Hematopoietic multipotent progenitor cell treated with erythropoietin and hydrocortisone succinate and interleukin-3 and kit ligand, for 17 days (in vitro differentiated cells): Measurements from ENCODE around the gene NAA30.
"Not testable (repeated sequence)": the region's sequence is repeated elsewhere in the genome, so short reads cannot be mapped to it uniquely, and the experiment has no call there.

Experiments used
- DNase-seq: peaks from one replicate; pipeline ENCODE4 v3.0.0-alpha.2; 2015; ENCODE audit warnings: low spot score

The NAA30 gene

DNA sequence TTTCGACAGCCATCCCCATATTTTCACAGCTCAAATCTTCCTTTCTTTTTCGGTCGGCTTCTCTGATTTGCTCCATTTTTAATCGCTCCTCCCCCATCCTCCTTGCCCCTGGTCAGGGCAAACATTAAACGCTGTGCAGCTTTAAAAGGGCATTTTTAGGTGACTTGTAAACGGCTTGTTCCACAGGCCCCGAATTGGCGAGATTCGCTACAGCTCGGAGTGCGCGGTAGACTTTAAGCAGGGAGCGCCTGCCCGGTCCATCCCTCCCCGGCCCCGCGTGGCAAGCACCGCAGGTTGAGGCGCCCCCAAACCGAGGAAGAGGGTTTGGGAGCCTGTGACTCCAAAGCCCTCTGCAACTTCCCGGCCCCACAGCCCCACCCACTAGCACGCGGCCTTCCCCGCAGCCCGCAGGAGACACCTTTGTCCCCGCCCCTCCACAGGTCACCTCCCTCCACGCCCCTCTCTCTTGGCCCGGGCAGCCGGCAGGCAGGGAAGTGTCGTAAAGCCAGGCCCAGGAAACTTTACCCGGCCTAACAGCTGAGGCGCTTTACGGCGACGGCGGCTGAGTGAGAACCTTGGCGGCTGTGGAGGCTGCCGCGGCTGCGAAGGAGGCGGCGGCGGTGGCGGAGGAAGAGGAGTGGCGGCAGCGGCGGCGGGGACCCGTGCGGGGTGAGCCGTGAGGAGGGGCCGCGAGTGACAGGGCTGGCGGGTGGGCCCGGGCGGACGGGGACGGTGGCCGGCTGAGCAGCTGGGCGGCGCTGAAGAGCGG, at the start of gene NAA30:
Gene NAA30 (plus strand): TSS at position 550 of the 769 bp plus-strand sequence. CDS start 372 bp downstream, outside the sequence.
- peak; percentile 82 for DNase-seq

DNA sequence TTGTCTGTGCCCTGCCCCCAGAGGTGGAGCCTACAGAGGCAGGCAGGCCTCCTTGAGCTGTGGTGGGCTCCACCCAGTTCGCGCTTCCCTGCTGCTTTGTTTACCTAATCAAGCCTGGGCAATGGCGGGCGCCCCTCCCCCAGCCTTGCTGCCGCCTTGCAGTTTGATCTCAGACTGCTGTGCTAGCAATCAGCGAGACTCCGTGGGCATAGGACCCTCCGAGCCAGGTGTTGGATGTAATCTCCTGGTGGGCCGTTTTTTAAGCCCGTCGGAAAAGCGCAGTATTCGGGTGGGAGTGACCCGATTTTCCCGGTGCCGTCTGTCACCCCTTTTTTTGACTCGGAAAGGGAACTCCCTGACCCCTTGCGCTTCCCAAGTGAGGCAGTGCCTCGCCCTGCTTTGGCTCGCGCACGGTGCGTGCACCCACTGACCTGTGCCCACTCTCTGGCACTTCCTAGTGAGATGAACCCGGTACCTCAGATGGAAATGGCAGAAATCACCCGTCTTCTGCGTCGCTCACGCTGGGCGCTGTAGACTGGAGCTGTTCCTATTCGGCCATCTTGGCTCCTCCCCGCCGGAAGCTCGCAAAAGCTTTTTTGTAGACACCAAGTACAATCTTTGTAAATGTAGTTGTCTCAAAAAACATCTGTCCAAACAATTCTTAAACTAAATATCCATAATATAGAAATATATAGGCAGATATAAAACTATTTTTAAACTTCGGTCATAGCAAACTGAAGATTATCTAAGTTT, 46.7 kb upstream of the NAA30 start:
- not testable (repeated sequence) for DNase-seq

DNA sequence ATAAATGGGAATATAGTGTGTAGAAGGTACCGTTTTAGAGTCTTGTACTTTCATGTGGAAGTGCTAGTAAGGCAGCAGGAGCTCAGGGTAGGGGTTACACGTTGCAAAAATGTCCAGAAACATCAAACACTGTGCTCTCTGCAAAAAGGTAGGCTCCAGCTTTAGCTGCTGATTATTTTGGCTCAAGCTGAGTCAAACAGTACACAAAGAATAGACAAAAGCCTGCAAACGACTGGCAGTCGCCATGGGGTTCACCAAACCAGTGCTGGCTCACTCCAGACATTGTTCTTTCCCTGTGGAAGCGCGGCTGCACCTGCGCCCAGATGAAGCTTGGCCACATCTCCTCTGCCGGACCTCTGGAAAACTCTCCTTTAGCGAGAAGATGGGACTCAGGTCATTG, 45.3 kb upstream of the NAA30 start:
- DNase-seq, result no peak

DNA sequence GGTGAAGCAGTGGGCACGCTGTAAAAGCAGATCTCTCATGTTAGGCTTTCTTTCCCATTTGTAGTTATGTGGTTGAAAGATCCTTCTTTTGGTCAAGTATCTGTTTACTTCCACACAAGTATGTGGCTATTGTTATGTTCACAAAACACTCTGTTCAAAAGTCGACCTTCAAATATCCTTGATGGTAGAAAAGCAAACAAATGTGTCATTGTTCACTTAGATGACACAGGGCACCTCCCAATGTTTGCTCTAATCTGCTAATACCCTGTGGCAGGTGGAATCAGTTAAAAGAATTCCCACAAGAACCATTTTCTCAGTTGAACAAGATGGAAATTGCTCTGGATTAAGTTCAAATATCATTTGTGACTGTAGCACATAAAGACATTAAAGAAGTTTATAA, 43.6 kb upstream of the NAA30 start:
- no peak for DNase-seq

DNA sequence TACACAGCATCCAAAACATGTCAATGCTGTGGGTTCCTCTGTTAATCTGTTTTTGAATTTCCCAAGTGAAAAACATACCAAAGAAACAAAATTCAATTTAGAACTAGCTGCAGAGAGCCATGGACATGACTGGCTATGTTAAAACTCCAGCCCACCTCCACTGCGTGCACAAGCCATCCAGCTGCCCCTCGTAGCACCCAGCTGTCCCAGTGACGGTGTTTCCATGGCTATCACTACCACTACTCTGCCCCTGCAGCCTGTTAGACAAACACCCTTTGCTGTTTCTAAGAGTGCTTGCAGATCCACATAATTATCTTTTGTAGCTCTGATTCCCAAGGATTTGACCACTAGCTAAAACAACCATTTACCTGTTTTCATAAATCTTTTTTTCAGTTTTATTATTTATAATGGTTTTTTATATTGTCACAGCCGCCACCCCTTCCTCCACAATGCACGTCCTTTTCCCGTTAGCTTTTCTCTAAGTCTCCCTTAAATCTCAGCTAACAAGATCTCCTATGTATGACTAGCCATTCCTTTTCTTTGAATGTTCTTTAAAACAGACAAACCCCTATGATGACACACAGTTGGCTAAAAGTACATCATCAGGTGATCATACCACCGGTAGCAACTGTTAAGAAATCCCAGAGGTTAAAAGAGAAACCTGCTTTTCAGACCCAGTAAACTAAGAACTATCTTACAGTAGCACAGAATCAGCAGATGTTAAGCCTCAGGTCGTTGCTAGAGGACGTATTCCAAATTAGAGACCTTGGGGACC, 37.8 kb upstream of the NAA30 start:
- no peak for DNase-seq

GRCh38 chr14:57355081-57355800, 35.1 kb upstream of the NAA30 start:
- no peak for DNase-seq

DNA sequence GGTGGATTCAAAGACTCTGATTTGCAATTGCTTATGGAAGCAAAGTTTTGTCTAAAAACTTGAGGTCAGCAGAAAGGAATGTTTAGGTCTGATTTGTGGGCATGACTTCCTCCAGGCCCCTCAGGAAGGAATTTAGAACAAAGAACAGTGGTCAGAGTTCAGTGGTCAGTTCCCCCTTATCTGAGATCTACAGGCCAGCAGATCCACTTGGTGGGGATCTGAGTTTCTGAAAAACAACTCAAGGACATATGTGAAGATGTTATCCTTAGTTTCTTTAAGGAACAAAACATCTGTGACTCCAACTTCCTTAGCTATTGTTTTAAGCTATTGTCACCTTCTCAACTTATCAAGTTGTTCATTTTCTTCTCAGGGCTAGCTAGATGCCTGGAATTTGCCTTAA, 28.0 kb upstream of the NAA30 start:
- DNase-seq, result no peak

DNA sequence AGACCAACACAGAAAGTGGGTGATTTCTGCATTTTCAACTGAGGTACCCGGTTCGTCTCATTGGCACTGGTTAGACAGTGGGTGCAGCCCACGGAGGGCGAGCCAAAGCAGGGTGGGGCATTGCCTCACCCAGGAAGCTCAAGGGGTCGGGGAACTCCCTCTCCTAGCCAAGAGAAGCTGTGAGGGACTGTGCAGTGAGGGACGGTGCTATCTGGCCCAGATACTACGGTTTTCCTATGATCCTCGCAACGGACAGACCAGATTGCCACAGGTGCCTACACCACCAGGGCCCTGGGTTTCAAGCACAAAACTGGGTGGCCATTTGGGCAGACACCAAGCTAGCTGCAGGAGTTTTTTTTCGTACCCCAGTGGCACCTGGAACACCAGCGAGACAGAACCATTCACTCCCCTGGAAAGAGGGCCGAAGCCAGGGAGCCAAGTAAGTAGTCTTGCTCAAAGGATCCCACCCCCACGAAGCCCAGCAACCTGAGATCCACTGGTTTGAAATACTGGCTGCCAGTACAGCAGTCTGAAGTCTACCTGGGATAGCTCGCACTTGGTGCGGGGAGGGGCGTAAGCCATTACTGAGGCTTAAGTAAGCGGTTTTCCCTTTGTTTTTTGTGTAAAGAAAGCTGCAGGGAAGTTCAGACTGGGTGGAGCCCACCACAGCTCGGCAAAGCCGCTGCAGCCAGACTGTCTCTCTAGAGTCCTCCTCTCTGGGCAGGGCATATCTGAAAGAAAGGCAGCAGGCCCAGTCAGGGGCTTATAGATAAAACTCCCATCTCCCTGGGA, 25.5 kb upstream of the NAA30 start:
- no peak for DNase-seq

DNA sequence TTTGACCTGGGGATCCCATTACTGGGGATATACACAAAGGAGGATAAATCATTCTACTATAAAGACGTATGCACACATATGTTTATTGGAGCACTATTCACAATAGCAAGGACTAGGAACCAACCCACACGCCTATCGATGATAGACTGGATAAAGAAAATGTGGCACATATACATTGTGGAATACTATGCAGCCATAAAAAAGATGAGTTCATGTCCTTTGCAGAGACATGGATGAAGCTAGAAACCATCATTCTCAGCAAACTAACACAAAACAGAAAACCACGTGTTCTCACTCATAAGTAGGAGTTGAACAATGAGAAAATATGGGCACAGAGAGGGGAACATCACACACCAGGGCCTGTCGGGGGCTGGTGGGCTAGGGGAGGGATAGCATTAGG, 20.2 kb upstream of the NAA30 start:
- not testable (repeated sequence) for DNase-seq

DNA sequence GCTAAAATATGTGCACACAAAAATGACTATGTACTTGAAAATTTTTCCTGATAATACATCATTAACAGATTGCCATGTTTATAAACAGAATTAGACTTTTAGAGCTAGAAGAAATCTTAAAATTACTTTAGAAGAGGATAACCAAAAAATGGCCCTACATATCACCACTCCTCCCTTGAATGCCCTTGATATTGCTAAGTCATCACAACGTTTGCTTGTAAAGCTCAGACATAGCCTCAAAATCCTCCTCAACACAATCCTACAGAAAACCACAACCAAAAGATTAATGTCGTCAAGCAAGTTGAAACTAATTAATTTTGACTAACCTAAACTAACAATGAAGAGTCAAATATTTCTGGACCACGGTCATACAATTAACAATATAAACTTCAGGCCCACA, 19.4 kb upstream of the NAA30 start:
- DNase-seq, result no peak

- no peak for DNase-seq
Observed at GRCh38 chr14:57375156-57375555, 15.2 kb upstream of the NAA30 start.

GRCh38 chr14:57378661-57379060, 11.7 kb upstream of the NAA30 start:
- no peak for DNase-seq

DNA sequence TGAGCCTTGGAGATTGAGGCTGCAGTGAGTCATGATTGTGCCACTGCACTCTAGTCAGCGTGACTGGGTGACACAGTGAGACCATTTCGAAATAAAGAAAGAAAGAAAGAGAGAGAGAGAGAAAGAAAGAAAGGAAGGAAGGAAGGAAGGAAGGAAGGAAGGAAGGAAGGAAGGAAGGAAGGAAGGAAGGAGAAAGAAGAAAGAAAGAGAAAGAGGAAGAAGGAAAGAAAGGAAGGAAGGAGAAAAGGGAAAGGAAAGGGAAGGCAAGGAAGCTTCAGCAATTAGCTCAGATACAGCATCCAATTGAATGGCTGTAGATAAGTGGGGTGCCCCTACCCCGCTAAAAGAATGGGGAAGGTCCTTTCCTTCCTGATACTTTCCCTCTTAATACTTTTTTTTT, 9.5 kb upstream of the NAA30 start:
- no peak for DNase-seq

GRCh38 chr14:57382283-57382682, 8.1 kb upstream of the NAA30 start:
- no peak for DNase-seq

DNA sequence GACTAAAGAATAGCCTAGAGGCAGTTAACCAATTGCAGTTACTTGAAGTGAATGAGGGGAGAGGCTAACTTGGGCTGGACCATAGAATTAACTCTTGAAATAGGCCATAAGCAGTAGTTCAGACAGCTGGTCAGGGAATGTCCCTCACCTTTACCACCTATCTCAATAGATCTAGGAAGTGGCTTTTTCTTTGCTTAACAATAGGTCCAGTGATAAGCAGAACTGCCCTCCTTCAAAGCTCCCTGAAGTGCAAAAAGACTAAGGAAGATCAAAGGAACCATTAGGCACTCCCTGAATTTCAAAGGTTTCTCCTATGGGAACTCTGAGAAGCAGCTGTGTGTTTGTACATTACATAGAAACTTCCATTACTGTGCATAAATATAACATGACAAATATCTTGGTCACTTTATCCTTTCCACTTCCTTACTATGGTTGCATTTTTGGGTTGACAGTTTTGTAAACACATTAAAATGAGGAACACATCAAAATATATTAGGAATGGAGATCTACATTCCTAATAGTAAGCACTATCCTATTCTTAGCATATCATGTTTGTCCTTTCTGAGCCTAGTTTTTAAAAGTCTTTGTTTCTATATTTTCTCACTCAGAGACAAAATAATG, 7.2 kb upstream of the NAA30 start:
- DNase-seq, result no peak

DNA sequence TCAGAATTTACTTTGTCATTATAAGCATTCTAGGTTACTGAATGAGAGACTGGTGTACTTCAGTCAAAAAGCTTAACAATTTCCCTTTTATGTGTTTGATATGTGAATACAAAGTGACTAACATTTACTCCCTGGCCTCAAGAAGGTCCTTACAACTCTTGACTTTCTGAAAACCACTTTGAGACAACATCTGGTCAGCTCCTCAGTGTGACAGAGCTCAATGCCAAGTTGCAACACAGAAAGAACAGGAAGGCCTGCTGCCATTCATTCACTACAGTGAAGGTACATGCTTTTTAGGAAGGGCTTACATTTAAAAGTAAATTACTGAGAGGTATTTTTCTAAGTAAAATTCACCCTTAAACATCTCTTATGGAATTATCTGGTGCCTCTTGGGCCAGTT, 2.3 kb upstream of the NAA30 start:
- no peak for DNase-seq

GRCh38 chr14:57389646-57390036, 745 bp upstream of the NAA30 start:
- no peak for DNase-seq

DNA sequence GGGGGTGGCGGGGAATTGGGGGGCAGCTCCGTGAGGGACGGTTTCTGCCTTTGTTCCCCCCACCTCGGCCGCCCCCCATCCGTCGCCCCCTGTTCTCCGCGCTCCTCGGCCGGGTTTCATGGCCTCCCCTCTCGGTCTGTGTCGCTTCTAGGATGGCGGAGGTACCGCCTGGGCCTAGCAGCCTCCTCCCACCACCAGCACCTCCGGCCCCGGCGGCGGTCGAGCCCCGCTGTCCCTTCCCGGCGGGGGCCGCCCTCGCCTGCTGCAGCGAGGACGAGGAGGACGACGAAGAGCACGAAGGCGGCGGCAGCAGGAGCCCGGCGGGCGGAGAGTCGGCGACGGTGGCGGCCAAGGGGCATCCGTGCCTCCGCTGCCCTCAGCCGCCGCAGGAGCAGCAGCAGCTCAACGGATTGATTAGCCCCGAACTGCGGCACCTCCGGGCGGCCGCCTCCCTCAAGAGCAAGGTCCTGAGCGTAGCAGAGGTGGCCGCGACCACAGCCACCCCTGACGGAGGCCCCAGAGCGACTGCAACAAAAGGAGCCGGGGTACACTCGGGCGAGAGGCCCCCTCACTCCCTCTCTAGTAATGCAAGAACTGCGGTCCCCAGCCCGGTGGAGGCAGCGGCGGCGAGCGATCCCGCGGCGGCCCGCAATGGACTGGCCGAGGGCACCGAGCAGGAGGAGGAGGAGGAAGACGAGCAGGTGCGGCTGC, 575 bp downstream of the NAA30 start:
- peak; percentile 45 for DNase-seq

- DNase-seq, result peak; percentile 37
Observed at GRCh38 chr14:57391517-57392195, 1.3 kb downstream of the NAA30 start.

DNA sequence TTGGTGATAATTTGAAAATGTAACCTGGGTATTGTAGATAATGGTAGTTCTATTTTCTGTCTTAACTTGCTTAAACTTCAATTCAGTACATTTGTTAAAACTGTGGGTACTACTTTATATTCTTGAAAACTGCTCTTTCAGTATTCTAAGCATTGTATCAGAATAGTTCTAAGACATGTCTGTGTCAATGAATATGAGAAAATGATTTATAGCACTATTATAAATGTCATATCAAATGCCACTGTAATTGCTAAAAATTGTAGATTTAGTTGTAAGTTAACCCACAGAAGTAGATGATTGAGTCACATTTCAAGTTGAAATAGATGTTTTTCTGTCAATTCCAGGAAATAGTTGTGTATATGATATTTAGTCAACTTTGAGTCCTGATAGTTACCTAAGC, 2.4 kb downstream of the NAA30 start:
- DNase-seq, result peak; percentile 14
